ENCODE results near the gene SFMBT1.

Gene SFMBT1

GRCh38 chr3:53071882-53072431, 26.1 kb upstream of the SFMBT1 start:
- H3K27ac ChIP-seq: no peak overlapping the region
- no peaks in the 10 kb centered on the region for H3K36me3 ChIP-seq (replicated peaks)
- TF ChIP-seq CTCF (IDR thresholded peaks at IDR 0.05; ENCODE audit: low read depth, low read length, missing control alignments): no peak
- no peaks in the 10 kb centered on the region for H3K27me3 ChIP-seq (replicated peaks)
- no peak for DNase-seq
- in situ Hi-C loops (cut with HindIII; ENCODE audit: low pct_ligation_motif_present, low sequenced_read_pairs): no loop called here
- H3K4me3 ChIP-seq (ENCODE audit: low read depth, low read length): no peak overlapping the region

GRCh38 chr3:53069422-53070068, 23.7 kb upstream of the SFMBT1 start:
- Histone ChIP-seq H3K4me3 (ENCODE audit: low read depth, low read length) (no peak overlapping the region), H3K27ac (no peak overlapping the region), H3K36me3 (replicated peaks) (no peaks in the 10 kb centered on the region), H3K27me3 (replicated peaks) (no peaks in the 10 kb centered on the region)
- TF ChIP-seq CTCF (IDR thresholded peaks at IDR 0.05; ENCODE audit: low read depth, low read length, missing control alignments): peak; percentile 8
- in situ Hi-C loops (cut with HindIII; ENCODE audit: low pct_ligation_motif_present, low sequenced_read_pairs): no loop called here
- DNase-seq: peak; percentile 28

- in situ Hi-C loops (cut with HindIII; ENCODE audit: low pct_ligation_motif_present, low sequenced_read_pairs): no loop called here
- H3K27me3 ChIP-seq (replicated peaks): no peaks in the 10 kb centered on the region
- no peaks in the 10 kb centered on the region for H3K36me3 ChIP-seq (replicated peaks)
These were observed 22.3 kb upstream of the SFMBT1 start for GRCh38 chr3:53068176-53068575.

GRCh38 chr3:53067567-53067966, 21.7 kb upstream of the SFMBT1 start:
- no peaks in the 10 kb centered on the region for H3K36me3 ChIP-seq (replicated peaks)
- H3K4me3 ChIP-seq (ENCODE audit: low read depth, low read length): no peak overlapping the region
- H3K27ac ChIP-seq: no peak overlapping the region
- in situ Hi-C loops (cut with HindIII; ENCODE audit: low pct_ligation_motif_present, low sequenced_read_pairs): no loop called here
- TF ChIP-seq CTCF (IDR thresholded peaks at IDR 0.05; ENCODE audit: low read depth, low read length, missing control alignments): no peak
- H3K27me3 ChIP-seq (replicated peaks): no peaks in the 10 kb centered on the region
- no peak for DNase-seq

More at GRCh38 chr3:53068176-53068575, 22.3 kb upstream of the SFMBT1 start:
- TF ChIP-seq CTCF (IDR thresholded peaks at IDR 0.05; ENCODE audit: low read depth, low read length, missing control alignments): no peak
- H3K27ac ChIP-seq: no peak overlapping the region
- no peak overlapping the region for H3K4me3 ChIP-seq (ENCODE audit: low read depth, low read length)
- no peak for DNase-seq

- Histone ChIP-seq H3K27ac (no peak overlapping the region), H3K4me3 (ENCODE audit: low read depth, low read length) (no peak overlapping the region), H3K27me3 (replicated peaks) (no peaks in the 10 kb centered on the region), H3K36me3 (replicated peaks) (no peaks in the 10 kb centered on the region)
- in situ Hi-C loops (cut with HindIII; ENCODE audit: low pct_ligation_motif_present, low sequenced_read_pairs): no loop called here
- DNase-seq: no peak
- no peak for TF ChIP-seq CTCF (IDR thresholded peaks at IDR 0.05; ENCODE audit: low read depth, low read length, missing control alignments)
These were observed 20.1 kb upstream of the SFMBT1 start for GRCh38 chr3:53065841-53066480.
